Activated B cell treated with CpG ODN at 0.5 μM for 24 hours (primary cell): ENCODE data around the gene MZF1. TPM values are rescaled to one million over a fixed set of nuclear protein-coding genes. Genes with fewer than 3 reads are reported as not detected.
A peak's percentile ranks its signal among the peaks of the same experiment; 100 is the strongest.

ENCODE experiments used
- ATAC-seq: fragments of 200-7000 bp; cut with Tn5 transposase; one replicate; pipeline ENCODE4 v1.10.0; 2021; ENCODE audit warnings: low read depth, mild to moderate bottlenecking, moderate library complexity
- CTCF ChIA-PET: fragments of 350-600 bp; sonication (Branson Sonifier 250); formaldehyde crosslinking; loops from one replicate; lab custom pipeline; 2021; ENCODE audit warnings: antibody characterized with exemption; lab: Charles Lee
- POLR2A ChIA-PET: fragments of 350-600 bp; sonication (Branson Sonifier 250); formaldehyde crosslinking; loops from one replicate; lab custom pipeline; 2021; ENCODE audit warnings: antibody characterized with exemption; lab: Charles Lee
- DNase-seq: peaks from one replicate; pipeline ENCODE4 v3.0.0; 2022
- H3K27ac Mint-ChIP-seq: one replicate; pipeline ENCODE4 v1.8.0; 2020; ENCODE audit warnings: mixed read lengths
- H3K27me3 Mint-ChIP-seq: one replicate; pipeline ENCODE4 v1.8.0; 2021; ENCODE audit warnings: mixed read lengths
- H3K36me3 Mint-ChIP-seq: one replicate; pipeline ENCODE4 v1.8.0; 2021; ENCODE audit warnings: low read depth, mixed read lengths
- H3K4me1 Mint-ChIP-seq: one replicate; pipeline ENCODE4 v1.8.0; 2021; ENCODE audit warnings: mixed read lengths
- H3K4me3 Mint-ChIP-seq: one replicate; pipeline ENCODE4 v1.8.0; 2020; ENCODE audit warnings: mild to moderate bottlenecking, mixed read lengths
- H3K9me3 Mint-ChIP-seq: one replicate; pipeline ENCODE4 v1.8.0; 2020; ENCODE audit warnings: mixed read lengths
- intact Hi-C: fragments of 100-400 bp; cut with micrococcal nuclease; formaldehyde crosslinking; loops from one replicate; pipeline ENCODE4 v1.15.1; 2024
- total RNA-seq: library from RNA; stranded (reverse); gene quantifications from 2 replicates; pipeline ENCODE4 v1.2.3, GENCODE V29; 2022
- TF ChIP-seq, protein P1 (sequence below): fragments of 200-600 bp; IDR thresholded peaks from one replicate; pipeline ENCODE4 v1.8.0; 2022; ENCODE audit warnings: antibody characterized with exemption, mild to moderate bottlenecking

MZF1 gene
- total RNA-seq, 1 donor from 2014 or later: 54.5 TPM

DNA sequence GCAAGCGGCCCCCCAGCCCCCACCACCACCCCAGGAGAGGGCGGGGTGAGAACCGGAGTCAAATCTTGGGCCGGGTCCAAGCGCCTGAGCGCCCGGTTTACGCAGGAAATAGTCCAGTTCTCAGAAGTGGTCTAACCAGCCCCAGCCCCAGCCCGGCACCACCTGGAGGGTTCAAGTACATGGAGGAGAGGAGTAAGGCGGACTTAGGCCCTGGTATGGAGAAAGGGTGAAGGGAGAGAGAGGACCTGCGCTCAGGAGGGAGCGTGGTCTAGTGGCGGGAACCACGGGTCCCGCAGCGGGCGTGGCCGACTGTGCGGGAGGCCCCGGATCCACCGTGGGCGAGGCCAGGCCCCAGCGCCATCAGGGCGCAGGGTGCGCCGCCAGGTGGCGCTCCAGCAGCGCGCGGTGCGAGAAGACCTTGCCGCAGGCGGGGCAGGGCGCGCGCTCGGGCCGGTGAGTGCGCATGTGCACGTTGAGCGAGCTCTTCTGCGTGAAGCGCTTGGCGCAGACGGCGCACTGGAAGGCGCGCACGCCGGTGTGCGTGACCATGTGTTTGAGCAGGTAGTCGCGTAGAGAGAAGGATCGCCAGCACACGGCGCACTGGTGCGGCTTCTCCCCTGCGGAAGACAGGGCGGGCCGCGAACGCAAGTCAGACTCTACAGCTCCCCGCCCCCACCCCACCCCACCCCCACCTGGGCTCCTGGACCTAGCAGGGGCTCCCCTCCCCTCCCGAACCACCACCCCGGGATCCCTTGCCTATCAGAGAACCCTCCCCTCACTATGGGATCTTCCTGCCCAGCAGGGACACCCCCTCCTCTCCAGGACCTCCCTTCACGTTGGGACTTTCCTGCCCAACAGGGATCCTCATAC lies 59.2 kb downstream of the MZF1 start:
- POLR2A ChIA-PET: interaction anchor here (0.5 to 1.3 kb wide), 11 partner anchors 9 to 72 kb away, joined by 3 to 7 read pairs (median 5); partner anchors contain the start of genes TRIM28 and UBE2M
- Mint-ChIP-seq H3K27me3 (no peaks in the 10 kb centered on the region), H3K9me3 (no peaks in the 10 kb centered on the region), H3K36me3 (peaks cover 20% of the 10 kb centered on the region), H3K27ac (peak overlapping the region; percentile 24), H3K4me1 (peaks cover 32% of the 10 kb centered on the region), H3K4me3 (peak overlapping the region; percentile 73)
- ATAC-seq (peak; percentile 89), DNase-seq (peak; percentile 83)
- CTCF ChIA-PET: interaction anchor here (0.7 to 1.2 kb wide), 6 partner anchors 14 to 67 kb away, joined by 3 to 14 read pairs (median 4); no protein-coding TSS in a partner anchor
- intact Hi-C loops: loop anchor here (1.0 kb wide), 2 partner anchors 15 to 67 kb away; no protein-coding TSS in a partner anchor
- TF ChIP-seq, protein P1, sequence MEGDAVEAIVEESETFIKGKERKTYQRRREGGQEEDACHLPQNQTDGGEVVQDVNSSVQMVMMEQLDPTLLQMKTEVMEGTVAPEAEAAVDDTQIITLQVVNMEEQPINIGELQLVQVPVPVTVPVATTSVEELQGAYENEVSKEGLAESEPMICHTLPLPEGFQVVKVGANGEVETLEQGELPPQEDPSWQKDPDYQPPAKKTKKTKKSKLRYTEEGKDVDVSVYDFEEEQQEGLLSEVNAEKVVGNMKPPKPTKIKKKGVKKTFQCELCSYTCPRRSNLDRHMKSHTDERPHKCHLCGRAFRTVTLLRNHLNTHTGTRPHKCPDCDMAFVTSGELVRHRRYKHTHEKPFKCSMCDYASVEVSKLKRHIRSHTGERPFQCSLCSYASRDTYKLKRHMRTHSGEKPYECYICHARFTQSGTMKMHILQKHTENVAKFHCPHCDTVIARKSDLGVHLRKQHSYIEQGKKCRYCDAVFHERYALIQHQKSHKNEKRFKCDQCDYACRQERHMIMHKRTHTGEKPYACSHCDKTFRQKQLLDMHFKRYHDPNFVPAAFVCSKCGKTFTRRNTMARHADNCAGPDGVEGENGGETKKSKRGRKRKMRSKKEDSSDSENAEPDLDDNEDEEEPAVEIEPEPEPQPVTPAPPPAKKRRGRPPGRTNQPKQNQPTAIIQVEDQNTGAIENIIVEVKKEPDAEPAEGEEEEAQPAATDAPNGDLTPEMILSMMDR: peak; percentile 24

DNA sequence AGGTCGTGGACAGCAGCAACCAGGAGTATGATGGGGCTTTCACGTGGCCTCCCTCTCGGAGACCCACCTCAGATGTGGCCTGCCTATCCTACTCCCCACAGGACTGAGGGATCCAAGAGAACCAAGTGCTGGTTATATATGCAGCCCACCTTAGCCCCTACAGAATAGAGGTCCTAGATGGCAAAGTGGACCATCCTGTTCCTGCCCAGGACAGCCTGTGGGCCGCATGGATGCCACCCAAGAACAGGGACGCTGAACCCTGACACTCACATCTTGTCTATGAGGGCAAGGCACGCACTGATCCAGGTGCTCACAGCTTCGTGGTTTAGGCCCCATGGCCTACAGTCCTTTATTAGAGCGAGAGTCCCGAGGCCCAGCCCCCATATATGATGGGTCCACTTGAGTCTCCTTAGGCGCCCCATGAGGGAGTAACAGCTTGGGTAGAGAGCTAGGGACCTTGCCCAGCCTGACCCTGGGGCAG lies 59.9 kb downstream of the MZF1 start:
- Mint-ChIP-seq H3K27me3 (no peaks in the 10 kb centered on the region), H3K36me3 (peaks cover 18% of the 10 kb centered on the region), H3K4me3 (no peak overlapping the region), H3K9me3 (no peaks in the 10 kb centered on the region), H3K27ac (no peak overlapping the region), H3K4me1 (peaks cover 25% of the 10 kb centered on the region)
- POLR2A ChIA-PET: interaction anchor here (0.5 to 1.3 kb wide), 10 partner anchors 14 to 71 kb away, joined by 3 to 7 read pairs (median 5); partner anchors contain the start of genes TRIM28 and UBE2M
- TF ChIP-seq, protein P1: no peak
- DNase-seq (no peak), ATAC-seq (no peak)
- CTCF ChIA-PET: interaction anchor here (1.0 to 1.2 kb wide), 4 partner anchors 13 to 68 kb away, joined by 3 to 14 read pairs (median 8); no protein-coding TSS in a partner anchor
- intact Hi-C loops: no loop called here

Other genes with a start within 250 kb of the MZF1 start
- 4.7 and 4.8 TPM in 2 replicates for gene ZSCAN22, start 246.3 kb downstream of the MZF1 start, total RNA-seq
- 21.8 and 26.8 TPM in 2 replicates for gene A1BG, start 219.8 kb downstream of the MZF1 start, total RNA-seq
- gene ZNF497, start 210.6 kb downstream of the MZF1 start, total RNA-seq: 1.7 and 2.1 TPM in 2 replicates
- gene ZNF837, start 192.3 kb downstream of the MZF1 start, total RNA-seq: 3.1 and 3.5 TPM in 2 replicates
- gene RPS5, start 186.1 kb downstream of the MZF1 start, total RNA-seq: 1,982 and 2,193 TPM in 2 replicates
- gene RNF225, start 177.7 kb downstream of the MZF1 start, total RNA-seq: 0.44 TPM in 1 of 2 replicates, not detected in the other
- 8.6 and 9.6 TPM in 2 replicates for gene ZNF584, start 164.7 kb downstream of the MZF1 start, total RNA-seq
- gene ZNF132, start 133.2 kb downstream of the MZF1 start, total RNA-seq: 9.2 and 10.4 TPM in 2 replicates
- 11.1 and 11.7 TPM in 2 replicates for gene ZNF324B, start 121.7 kb downstream of the MZF1 start, total RNA-seq
- gene ZNF324, start 106.3 kb downstream of the MZF1 start, total RNA-seq: 11.8 and 13.1 TPM in 2 replicates
- gene ZNF446, start 97.0 kb downstream of the MZF1 start, total RNA-seq: 9.6 and 10.4 TPM in 2 replicates
- gene SLC27A5, start 61.3 kb downstream of the MZF1 start, total RNA-seq: 8.0 and 10.2 TPM in 2 replicates
- gene ZBTB45, start 53.5 kb downstream of the MZF1 start, total RNA-seq: 18.0 and 20.2 TPM in 2 replicates
- gene TRIM28, start 29.3 kb downstream of the MZF1 start, total RNA-seq: 380 and 407 TPM in 2 replicates
- gene CHMP2A, start 18.2 kb downstream of the MZF1 start, total RNA-seq: 95.6 and 96.3 TPM in 2 replicates
- 55.1 and 66.7 TPM in 2 replicates for gene UBE2M, start 14.7 kb downstream of the MZF1 start, total RNA-seq